Osteoblast (primary cell): Measurements from ENCODE around the gene CALU. TPM values are rescaled to one million over a fixed set of nuclear protein-coding genes. Genes with fewer than 3 reads are reported as not detected.

Source experiments
- DNase-seq: peaks from one replicate; pipeline ENCODE4 v3.0.0; 2011; ENCODE audit warnings: low spot score, mixed read lengths; ENCODE audit not compliant: insufficient read length; ENCODE audit errors: missing footprints
- H2AFZ ChIP-seq: 2 replicates; pipeline ENCODE4 v1.6.0; 2011; ENCODE audit warnings: mild to moderate bottlenecking, low read length
- H3K27ac ChIP-seq: 2 replicates; pipeline ENCODE4 v1.5.1; 2011; ENCODE audit warnings: mild to moderate bottlenecking, low read depth, low read length, moderate library complexity
- H3K27me3 ChIP-seq: 2 replicates; pipeline ENCODE4 v1.6.0; 2012; ENCODE audit warnings: mild to moderate bottlenecking, control low read depth, inconsistent platforms, low read length, moderate library complexity; ENCODE audit not compliant: insufficient read depth
- H3K36me3 ChIP-seq: 2 replicates; pipeline ENCODE4 v1.5.1; 2011; ENCODE audit warnings: mild to moderate bottlenecking, low read length, control low read depth, moderate library complexity; ENCODE audit not compliant: insufficient read depth
- H3K4me1 ChIP-seq: 2 replicates; pipeline ENCODE4 v1.5.1; 2011; ENCODE audit warnings: mild to moderate bottlenecking, low read length, control low read depth, moderate library complexity; ENCODE audit not compliant: insufficient read depth
- H3K4me2 ChIP-seq: 2 replicates; pipeline ENCODE4 v1.6.0; 2011; ENCODE audit warnings: mild to moderate bottlenecking, low read length; ENCODE audit not compliant: insufficient read depth
- H3K4me3 ChIP-seq: fragments of 200-600 bp; sonication (generic); 3 replicates; pipeline ENCODE4 v1.5.1; 2012; ENCODE audit warnings: mild to moderate bottlenecking, low read length, inconsistent platforms; ENCODE audit not compliant: insufficient read depth
- H3K79me2 ChIP-seq: 2 replicates; pipeline ENCODE4 v1.6.0; 2012; ENCODE audit warnings: mild to moderate bottlenecking, low read length, control low read depth, inconsistent platforms; ENCODE audit not compliant: insufficient read depth
- H3K9me3 ChIP-seq: 2 replicates; pipeline ENCODE4 v1.5.1; 2011; ENCODE audit warnings: low read depth, low read length, control low read depth
- H4K20me1 ChIP-seq: 2 replicates; pipeline ENCODE4 v1.6.0; 2012; ENCODE audit warnings: mild to moderate bottlenecking, low read length, control low read depth; ENCODE audit not compliant: insufficient read depth
- CTCF ChIP-seq: IDR thresholded peaks from 2 replicates; pipeline ENCODE4 v1.5.1; 2011; ENCODE audit warnings: mild to moderate bottlenecking, low read depth, low read length, moderate library complexity; ENCODE audit errors: extremely low read depth
- total RNA-seq: library from RNA; depleted of rRNA; stranded (reverse); fragments of >200 nt; gene quantifications from 2 replicates; pipeline ENCODE4 v1.2.3, GENCODE V29; 2012

The CALU gene
- total RNA-seq, 1 donor, result 708 TPM

- H3K4me1 ChIP-seq, result no peaks in the 10 kb centered on the region
- no peak overlapping the region for H2AFZ ChIP-seq
- no peaks in the 10 kb centered on the region for H3K27me3 ChIP-seq
- no peak overlapping the region for H3K4me3 ChIP-seq
- peaks cover 5% of the 10 kb centered on the region for H3K36me3 ChIP-seq
- no peak for DNase-seq
- H4K20me1 ChIP-seq, result no peaks in the 10 kb centered on the region
- H3K79me2 ChIP-seq, result no peaks in the 10 kb centered on the region
- H3K27ac ChIP-seq, result no peak overlapping the region
- TF ChIP-seq CTCF, result no peak
- H3K9me3 ChIP-seq, result no peaks in the 10 kb centered on the region
- H3K4me2 ChIP-seq, result no peak overlapping the region
These were observed 68.0 kb downstream of the CALU start for GRCh38 chr7:128807191-128807590.

DNA sequence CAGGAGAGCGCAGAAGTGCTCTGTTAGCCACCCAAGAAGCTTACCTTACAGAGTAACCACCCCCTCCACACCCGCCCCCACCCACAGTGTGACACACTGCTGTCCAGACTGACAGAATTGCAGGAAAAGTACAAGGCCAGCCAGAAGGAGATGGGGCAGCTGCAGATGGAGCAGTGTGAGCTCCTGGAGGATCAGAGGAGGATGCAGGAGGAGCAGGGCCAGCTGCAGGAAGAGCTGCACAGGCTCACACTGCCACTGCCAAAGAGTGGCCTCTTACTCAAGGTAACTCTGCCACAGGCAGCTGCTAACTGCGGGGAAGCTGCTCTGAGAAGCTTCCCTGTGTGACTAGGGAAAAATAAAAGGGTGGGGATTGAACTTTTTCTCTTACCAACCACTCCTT lies 70.2 kb downstream of the CALU start:
- Histone ChIP-seq H2AFZ (no peak overlapping the region), H3K27me3 (no peaks in the 10 kb centered on the region), H3K36me3 (peaks cover 5% of the 10 kb centered on the region), H3K4me3 (no peak overlapping the region), H3K4me1 (no peaks in the 10 kb centered on the region), H3K9me3 (no peaks in the 10 kb centered on the region), H3K79me2 (no peaks in the 10 kb centered on the region), H4K20me1 (no peaks in the 10 kb centered on the region), H3K4me2 (no peak overlapping the region), H3K27ac (no peak overlapping the region)
- DNase-seq, result no peak
- no peak for TF ChIP-seq CTCF

DNA sequence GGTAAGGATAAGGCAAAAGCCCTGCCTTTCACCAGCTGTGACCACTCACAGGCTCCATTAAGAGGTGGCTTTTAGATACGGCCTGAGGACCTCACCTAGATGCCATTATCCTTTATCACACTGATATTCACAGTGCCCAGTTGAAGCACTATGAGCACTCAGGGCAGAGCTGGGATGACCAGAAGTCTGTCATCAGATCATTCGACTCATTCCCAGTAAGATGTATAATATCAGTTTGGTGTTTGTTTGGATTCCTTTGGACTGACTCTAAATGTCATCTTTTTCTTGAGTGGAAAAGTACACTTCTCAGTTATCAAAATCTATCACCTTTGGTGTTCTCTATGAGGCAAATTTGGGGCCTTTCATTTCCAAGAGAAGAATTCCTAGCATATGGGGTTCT lies 71.3 kb downstream of the CALU start:
- no peaks in the 10 kb centered on the region for H3K79me2 ChIP-seq
- H3K4me1 ChIP-seq, result no peaks in the 10 kb centered on the region
- peaks cover 5% of the 10 kb centered on the region for H3K36me3 ChIP-seq
- no peak for TF ChIP-seq CTCF
- H2AFZ ChIP-seq, result no peak overlapping the region
- no peaks in the 10 kb centered on the region for H3K9me3 ChIP-seq
- no peak overlapping the region for H3K27ac ChIP-seq
- no peak overlapping the region for H3K4me3 ChIP-seq
- no peaks in the 10 kb centered on the region for H4K20me1 ChIP-seq
- no peaks in the 10 kb centered on the region for H3K27me3 ChIP-seq
- DNase-seq, result no peak
- no peak overlapping the region for H3K4me2 ChIP-seq

- Histone ChIP-seq H3K9me3 (no peaks in the 10 kb centered on the region), H3K4me1 (no peaks in the 10 kb centered on the region), H3K36me3 (peaks cover 5% of the 10 kb centered on the region), H4K20me1 (no peaks in the 10 kb centered on the region), H3K27ac (no peak overlapping the region), H2AFZ (no peak overlapping the region), H3K4me3 (no peak overlapping the region), H3K79me2 (no peaks in the 10 kb centered on the region), H3K27me3 (peaks cover 3% of the 10 kb centered on the region), H3K4me2 (no peak overlapping the region)
- DNase-seq, result no peak
- no peak for TF ChIP-seq CTCF
These were observed 71.8 kb downstream of the CALU start for GRCh38 chr7:128810997-128811396.
